Mesodermal cell (in vitro differentiated cells): ENCODE measurements around the gene VPS37D.

ENCODE experiments used
- H3K27ac ChIP-seq: 2 replicates; pipeline ENCODE4 v1.7.0; 2013; ENCODE audit warnings: mild to moderate bottlenecking, low read depth, low read length, moderate library complexity; ENCODE audit not compliant: severe bottlenecking
- H3K36me3 ChIP-seq: 2 replicates; pipeline ENCODE4 v1.7.1; 2013; ENCODE audit warnings: mild to moderate bottlenecking, low read length, moderate library complexity; ENCODE audit not compliant: control insufficient read depth, insufficient read depth
- H3K4me1 ChIP-seq: one replicate; pipeline ENCODE4 v1.7.1; 2013; ENCODE audit warnings: mild to moderate bottlenecking, low read length; ENCODE audit not compliant: insufficient read depth, control insufficient read depth, poor library complexity, severe bottlenecking
- H3K4me3 ChIP-seq: 2 replicates; pipeline ENCODE4 v1.7.0; 2013; ENCODE audit warnings: low read length, control low read depth, mild to moderate bottlenecking; ENCODE audit not compliant: insufficient read depth, poor library complexity, severe bottlenecking; ENCODE audit errors: extremely low read depth
- H3K9me3 ChIP-seq: 2 replicates; pipeline ENCODE4 v1.7.1; 2013; ENCODE audit warnings: mild to moderate bottlenecking, low read length, moderate library complexity; ENCODE audit not compliant: control insufficient read depth
- WGBS, 2 experiments: methylation state at CpG; one replicate each; pipeline ENCODE4 v1.1.5; 2013; ENCODE audit warnings: missing lambda C conversion rate in 2 of 2; ENCODE audit not compliant: insufficient coverage in 2 of 2; 5-methylcytosine and 5-hydroxymethylcytosine counted together

Gene VPS37D

DNA sequence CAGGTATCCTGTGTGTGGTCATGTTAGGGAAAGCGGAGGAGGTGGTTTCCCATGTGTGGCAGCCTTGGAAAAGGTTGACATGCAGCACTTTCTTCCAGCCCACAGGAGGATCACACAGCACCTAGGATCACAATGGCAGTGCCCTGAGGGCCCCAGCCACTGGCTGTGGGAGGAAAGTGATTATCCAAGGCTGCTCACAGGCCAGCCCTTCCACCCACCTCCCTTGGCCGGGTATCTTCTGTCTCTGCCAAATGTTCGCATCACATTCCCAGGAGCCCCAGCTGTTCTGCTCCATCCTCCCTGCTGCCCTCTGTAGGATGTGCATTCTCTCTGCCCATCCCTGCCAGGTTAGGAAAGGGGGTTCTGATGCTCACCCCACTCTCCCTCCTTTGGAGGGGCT is 40.8 kb upstream of the VPS37D start:
- Histone ChIP-seq H3K9me3 (no peaks in the 10 kb centered on the region), H3K4me1 (peaks cover 10% of the 10 kb centered on the region), H3K36me3 (no peaks in the 10 kb centered on the region), H3K4me3 (no peak overlapping the region), H3K27ac (no peak overlapping the region)
- WGBS, 2 experiments = 20 to 51% methylated on average over 1 to 3 of the region's 3 CpGs

DNA sequence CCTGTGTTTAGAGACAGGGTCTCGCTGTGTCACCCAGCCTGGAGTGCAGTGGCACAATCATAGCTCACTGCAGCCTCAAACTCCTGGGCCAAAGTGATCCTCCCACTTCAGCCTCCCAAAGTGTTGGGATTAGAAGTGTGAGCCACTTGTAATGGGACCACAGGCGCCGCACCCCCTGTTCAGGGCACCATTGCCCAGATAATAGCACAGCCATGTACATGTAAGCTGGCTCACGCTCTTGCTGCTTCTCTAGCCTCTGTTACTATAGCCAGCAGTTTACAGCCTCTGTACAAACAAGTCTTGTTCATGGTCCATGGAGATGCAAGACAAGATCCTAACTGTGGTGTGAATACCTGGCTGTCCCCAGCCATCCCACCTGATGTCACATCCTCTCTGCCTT is 39.1 kb upstream of the VPS37D start:
- Histone ChIP-seq H3K4me3 (no peak overlapping the region), H3K9me3 (no peaks in the 10 kb centered on the region), H3K4me1 (peaks cover 4% of the 10 kb centered on the region), H3K36me3 (no peaks in the 10 kb centered on the region), H3K27ac (no peak overlapping the region)
- WGBS, 2 experiments = 79 to 82% methylated on average over 1 to 2 of the region's 4 CpGs

DNA sequence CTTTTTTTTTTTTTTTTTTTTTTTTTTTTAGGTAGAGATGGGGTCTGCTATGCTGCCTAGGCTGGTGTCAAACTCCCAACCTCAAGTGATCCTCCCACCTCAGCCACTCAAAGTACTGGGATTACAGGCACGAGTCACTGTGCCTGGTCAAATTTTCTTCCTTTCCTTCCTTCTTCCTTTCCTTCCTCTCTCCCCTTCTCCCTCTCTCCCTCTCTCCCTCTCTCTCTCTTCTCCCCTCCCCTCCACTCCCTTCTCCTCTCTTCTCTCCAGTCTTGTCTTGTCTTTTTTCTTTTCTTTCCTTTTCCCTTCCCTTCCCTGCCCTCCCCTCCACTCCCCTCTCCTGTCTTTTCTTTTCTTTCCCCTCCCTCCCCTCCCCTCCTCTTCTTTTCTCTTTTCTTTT is 36.1 kb upstream of the VPS37D start:
- no peak overlapping the region for H3K4me3 ChIP-seq
- 55 to 56% methylated on average over 1 of the region's 1 CpG for WGBS, 2 experiments
- H3K36me3 ChIP-seq = no peaks in the 10 kb centered on the region
- no peaks in the 10 kb centered on the region for H3K9me3 ChIP-seq
- no peaks in the 10 kb centered on the region for H3K4me1 ChIP-seq
- no peak overlapping the region for H3K27ac ChIP-seq

DNA sequence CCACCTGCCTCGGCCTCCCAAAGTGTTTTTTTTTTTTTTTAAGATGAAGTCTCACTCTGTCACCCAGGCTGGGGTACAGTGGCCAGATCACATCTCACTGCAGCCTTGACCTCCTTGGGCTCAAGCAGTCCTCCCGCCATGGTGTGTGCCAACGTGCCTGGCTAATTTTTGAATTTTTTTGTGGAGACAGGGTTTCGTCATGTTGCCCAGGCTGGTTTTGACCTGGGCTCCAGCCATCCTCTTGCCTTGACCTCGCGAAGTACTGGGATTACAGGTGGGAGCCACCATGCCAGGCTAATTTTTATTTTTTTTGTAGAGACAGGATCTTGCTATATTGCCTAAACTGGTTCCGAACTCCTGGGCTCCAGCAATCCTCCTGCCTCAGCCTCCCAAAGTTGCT is 34.3 kb upstream of the VPS37D start:
- WGBS, 2 experiments = 81 to 83% methylated on average over 6 of the region's 7 CpGs
- H3K36me3 ChIP-seq = no peaks in the 10 kb centered on the region
- no peaks in the 10 kb centered on the region for H3K9me3 ChIP-seq

DNA sequence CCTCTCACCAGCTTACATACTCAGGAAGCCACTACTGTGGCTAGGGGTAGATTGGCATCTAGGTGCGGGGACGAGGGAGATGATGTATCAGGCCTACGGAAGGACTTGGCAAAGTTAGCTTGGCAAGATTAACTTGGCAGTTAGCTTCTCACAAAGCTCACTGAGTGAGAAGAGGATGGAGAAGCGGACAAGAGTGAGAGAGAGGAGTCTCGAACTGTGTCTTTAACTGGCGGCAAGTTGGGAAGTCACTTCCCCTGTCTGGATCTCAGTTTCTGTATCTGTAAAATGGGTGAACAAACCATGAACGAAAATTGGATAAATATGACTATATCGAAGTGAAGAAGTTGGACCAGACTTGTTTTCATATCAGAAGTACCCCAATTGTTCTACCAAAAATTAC is 33.8 kb upstream of the VPS37D start:
- Histone ChIP-seq H3K27ac (no peak overlapping the region), H3K4me3 (no peak overlapping the region), H3K36me3 (no peaks in the 10 kb centered on the region), H3K9me3 (no peaks in the 10 kb centered on the region), H3K4me1 (no peaks in the 10 kb centered on the region)
- WGBS, 2 experiments = 97% methylated on average over 5 to 6 of the region's 8 CpGs

More for the DNA sequence above, 34.3 kb upstream of the VPS37D start:
- Histone ChIP-seq H3K4me3 (no peak overlapping the region), H3K4me1 (no peaks in the 10 kb centered on the region), H3K27ac (no peak overlapping the region)

DNA sequence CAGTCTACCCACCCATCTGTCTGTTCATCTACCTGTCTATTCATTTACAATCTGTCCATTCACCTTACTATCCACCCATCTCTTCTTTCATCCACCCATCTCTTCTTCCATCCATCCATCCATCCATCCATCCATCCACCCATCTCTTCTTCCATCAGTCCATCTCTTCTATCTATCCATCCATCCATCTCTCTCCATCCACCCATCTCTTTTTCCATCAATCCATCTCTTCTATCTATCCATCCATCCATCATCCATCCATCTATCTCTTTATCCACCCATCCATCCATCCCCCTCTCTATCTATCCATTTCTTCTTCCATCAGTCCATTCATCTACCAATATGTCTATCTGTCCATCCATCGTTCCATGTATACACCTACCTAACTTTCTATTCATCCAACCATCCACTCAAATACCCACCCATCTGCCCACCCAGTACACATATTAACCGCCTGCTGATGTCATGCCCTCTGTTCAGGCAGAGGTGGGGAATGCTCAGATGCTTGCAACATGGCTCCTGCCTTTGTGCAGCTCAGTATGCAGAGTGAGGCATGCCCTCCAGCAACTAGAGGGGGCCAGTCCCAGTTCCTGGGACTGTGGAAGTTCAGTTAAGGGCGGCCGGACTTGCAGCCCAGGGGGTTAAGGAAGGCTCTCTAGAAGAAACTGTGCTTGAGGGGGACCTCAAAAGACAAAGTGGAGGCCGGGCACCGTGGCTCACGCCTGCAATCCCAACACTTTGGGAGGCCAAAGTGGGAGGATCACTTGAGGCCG is 32.0 kb upstream of the VPS37D start:
- Histone ChIP-seq H3K27ac (no peak overlapping the region), H3K9me3 (no peaks in the 10 kb centered on the region), H3K4me3 (no peak overlapping the region), H3K36me3 (no peaks in the 10 kb centered on the region), H3K4me1 (no peaks in the 10 kb centered on the region)
- WGBS, 2 experiments = 78 to 89% methylated on average over 7 of the region's 8 CpGs

DNA sequence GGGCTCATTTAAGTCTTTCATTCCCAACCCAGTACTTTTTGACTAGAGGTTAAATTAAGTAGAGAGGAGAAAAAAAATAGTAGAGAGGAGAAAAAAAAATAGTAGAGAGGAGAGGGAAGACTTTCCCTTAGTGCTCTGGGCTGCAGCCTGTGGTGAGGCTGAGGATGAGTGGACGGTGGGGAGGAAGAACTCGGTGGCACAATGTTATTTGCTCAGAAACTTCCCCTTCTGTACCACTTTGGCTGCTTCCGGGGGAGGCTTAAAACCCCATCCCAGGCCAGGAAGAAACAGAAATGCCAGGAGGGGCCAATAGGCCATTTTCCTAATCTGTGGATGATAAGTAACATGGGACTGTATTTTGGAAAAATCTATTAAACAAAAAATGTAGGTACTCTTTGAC is 28.7 kb upstream of the VPS37D start:
- Histone ChIP-seq H3K9me3 (peaks cover 5% of the 10 kb centered on the region), H3K36me3 (no peaks in the 10 kb centered on the region), H3K27ac (no peak overlapping the region), H3K4me1 (no peaks in the 10 kb centered on the region), H3K4me3 (no peak overlapping the region)
- WGBS, 2 experiments = 35% methylated on average over 2 of the region's 3 CpGs; no CpG with 5 or more reads in 1 of the 2 experiments

DNA sequence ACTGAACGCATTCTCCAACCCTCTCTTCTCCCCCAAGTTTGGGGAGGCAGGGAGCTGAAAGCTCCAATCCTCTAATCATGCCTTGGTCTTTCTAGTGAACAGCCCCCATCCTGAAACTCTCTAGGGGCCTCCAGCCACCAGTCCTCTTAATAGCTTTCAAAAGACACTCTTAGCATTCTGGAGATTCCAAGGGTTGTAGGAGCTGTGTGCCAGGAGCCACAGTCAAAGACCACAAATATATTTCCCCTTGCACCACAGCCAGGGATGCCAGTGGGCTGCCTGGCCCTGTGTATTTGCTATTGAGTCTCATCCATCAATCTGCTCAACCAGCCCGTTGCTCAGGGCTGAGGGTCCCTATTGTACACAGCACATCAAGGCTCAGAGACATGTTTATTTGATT is 24.8 kb upstream of the VPS37D start:
- WGBS, 2 experiments = 57 to 100% methylated on average over 1 of the region's 2 CpGs
- H3K4me3 ChIP-seq = no peak overlapping the region
- peaks cover 1% of the 10 kb centered on the region for H3K4me1 ChIP-seq
- peaks cover 5% of the 10 kb centered on the region for H3K9me3 ChIP-seq
- H3K27ac ChIP-seq = no peak overlapping the region
- H3K36me3 ChIP-seq = no peaks in the 10 kb centered on the region

DNA sequence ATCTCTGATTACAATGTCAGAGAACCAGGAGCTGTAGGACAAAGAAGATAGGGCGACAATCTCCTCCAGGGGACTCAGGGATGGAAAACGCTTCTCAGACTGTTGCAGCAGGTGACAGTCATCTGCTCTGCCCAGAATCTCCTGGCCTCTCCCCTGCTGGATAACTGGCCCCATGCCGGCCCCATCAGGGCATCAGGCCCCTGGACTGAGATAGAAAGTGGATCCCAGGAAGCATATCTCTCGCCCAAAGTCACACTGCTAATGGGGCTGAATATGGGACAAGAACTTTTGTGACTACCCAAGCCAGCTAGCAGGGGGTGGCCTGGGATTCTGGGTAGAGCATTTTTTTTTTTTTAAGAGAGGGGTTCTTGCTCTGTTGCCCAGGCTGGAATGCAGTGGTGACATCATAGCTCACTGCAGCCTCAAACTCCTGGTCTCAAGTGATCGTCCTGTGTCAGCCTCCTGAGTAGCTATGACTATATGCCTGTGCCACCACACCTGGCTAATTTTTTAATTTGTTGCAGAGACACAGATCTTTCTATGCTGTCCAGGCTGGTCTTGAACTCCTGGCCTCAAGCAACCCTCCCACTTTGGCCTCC is 22.8 kb upstream of the VPS37D start:
- H3K4me3 ChIP-seq = no peak overlapping the region
- no peak overlapping the region for H3K27ac ChIP-seq
- H3K36me3 ChIP-seq = no peaks in the 10 kb centered on the region
- H3K9me3 ChIP-seq = peaks cover 5% of the 10 kb centered on the region
- WGBS, 2 experiments = 66 to 69% methylated on average over 5 of the region's 5 CpGs
- peaks cover 5% of the 10 kb centered on the region for H3K4me1 ChIP-seq

DNA sequence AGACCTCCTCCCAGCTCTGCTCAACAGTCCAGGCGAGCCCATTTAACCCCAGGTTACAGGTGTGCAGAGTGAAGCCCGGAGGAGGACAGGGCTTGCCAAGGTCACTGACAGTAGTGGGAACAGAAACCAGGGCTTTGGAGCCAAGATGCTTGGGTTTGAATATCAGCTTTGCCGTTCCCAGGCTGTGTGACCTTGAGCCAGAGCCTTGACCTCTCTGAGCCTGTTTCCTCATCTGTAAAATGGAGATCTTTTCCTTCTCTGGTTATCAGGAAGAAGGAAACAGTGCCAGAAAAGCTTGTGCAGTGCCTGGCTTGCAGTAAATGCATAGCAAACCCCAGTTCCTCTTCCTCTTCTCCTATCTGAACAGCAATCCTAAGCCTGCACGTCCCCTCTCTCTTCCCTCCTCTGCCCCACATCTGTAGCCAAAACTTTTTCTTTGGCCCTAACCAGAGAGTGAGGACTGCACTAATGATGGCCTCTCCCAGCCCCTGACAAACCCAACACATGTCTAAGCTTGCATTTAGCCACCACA is 21.9 kb upstream of the VPS37D start:
- peaks cover 5% of the 10 kb centered on the region for H3K9me3 ChIP-seq
- no peak overlapping the region for H3K4me3 ChIP-seq
- H3K27ac ChIP-seq = no peak overlapping the region
- WGBS, 2 experiments = 72 to 78% methylated on average over 3 to 4 of the region's 4 CpGs
- H3K4me1 ChIP-seq = peaks cover 5% of the 10 kb centered on the region
- no peaks in the 10 kb centered on the region for H3K36me3 ChIP-seq
